Mammary epithelial cell (primary cell): ENCODE measurements around the gene FAM50A.

Source experiments
- CTCF ChIP-seq, 2 donors: IDR thresholded peaks in 1 of 2; conservative IDR thresholded peaks in 1 of 2; 2 replicates each; pipeline ENCODE4 v1.5.1; 2011 to 2012; ENCODE audit warnings: inconsistent platforms in 2 of 2, low read length in 2 of 2, mild to moderate bottlenecking in 2 of 2, control low read depth in 1 of 2, low read depth in 1 of 2; ENCODE audit not compliant: insufficient read depth in 1 of 2; ENCODE audit errors: extremely low read depth in 1 of 2
- EZH2 ChIP-seq: IDR thresholded peaks from 2 replicates; pipeline ENCODE4 v1.6.1; 2012; ENCODE audit warnings: low read length, inconsistent platforms, borderline replicate concordance

- TF ChIP-seq CTCF (conservative IDR thresholded peaks at IDR 0.05 in 1 of 2, IDR thresholded peaks at IDR 0.05 in 1 of 2; ENCODE audit: extremely low read depth in 1 of 2, insufficient read depth in 1 of 2, low read depth in 1 of 2, low read length in 2 of 2) (no peak), EZH2 (no peak)
These were observed 34.0 kb downstream of the FAM50A start for GRCh38 chrX:154477891-154478477.
